ENCODE measurements around the gene CCSAP. TPM values are rescaled to one million over a fixed set of nuclear protein-coding genes. Genes with fewer than 3 reads are reported as not detected.

The CCSAP gene
- total and polyA plus RNA-seq, 2 of the 13 experiments (the other 11 are each of a cell fraction or from before 2014, with no cell fraction given), result 3.7 to 9.0 TPM

GRCh38 chr1:229347528-229347927, 4.7 kb upstream of the CCSAP start (continued):
- TF ChIP-seq STAG1 (CRISPR knock-in tag; IDR thresholded peaks at IDR 0.05) (no peak), FOXM1 (CRISPR knock-in tag; IDR thresholded peaks at IDR 0.05) (no peak), KAT7 (CRISPR knock-in tag; IDR thresholded peaks at IDR 0.05; ENCODE audit: borderline replicate concordance) (no peak), ARNT (IDR thresholded peaks at IDR 0.05) (no peak), THAP11 (CRISPR knock-in tag; IDR thresholded peaks at IDR 0.05) (no peak), ZNF713 (CRISPR knock-in tag; IDR thresholded peaks at IDR 0.05) (no peak), E2F2 (CRISPR knock-in tag; IDR thresholded peaks at IDR 0.05; ENCODE audit: borderline replicate concordance) (no peak)
- TF ChIP-seq, protein P1, sequence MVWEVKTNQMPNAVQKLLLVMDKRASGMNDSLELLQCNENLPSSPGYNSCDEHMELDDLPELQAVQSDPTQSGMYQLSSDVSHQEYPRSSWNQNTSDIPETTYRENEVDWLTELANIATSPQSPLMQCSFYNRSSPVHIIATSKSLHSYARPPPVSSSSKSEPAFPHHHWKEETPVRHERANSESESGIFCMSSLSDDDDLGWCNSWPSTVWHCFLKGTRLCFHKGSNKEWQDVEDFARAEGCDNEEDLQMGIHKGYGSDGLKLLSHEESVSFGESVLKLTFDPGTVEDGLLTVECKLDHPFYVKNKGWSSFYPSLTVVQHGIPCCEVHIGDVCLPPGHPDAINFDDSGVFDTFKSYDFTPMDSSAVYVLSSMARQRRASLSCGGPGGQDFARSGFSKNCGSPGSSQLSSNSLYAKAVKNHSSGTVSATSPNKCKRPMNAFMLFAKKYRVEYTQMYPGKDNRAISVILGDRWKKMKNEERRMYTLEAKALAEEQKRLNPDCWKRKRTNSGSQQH (CRISPR knock-in tag; IDR thresholded peaks at IDR 0.05; ENCODE audit: low read depth), result no peak
- TF ChIP-seq, protein P2, sequence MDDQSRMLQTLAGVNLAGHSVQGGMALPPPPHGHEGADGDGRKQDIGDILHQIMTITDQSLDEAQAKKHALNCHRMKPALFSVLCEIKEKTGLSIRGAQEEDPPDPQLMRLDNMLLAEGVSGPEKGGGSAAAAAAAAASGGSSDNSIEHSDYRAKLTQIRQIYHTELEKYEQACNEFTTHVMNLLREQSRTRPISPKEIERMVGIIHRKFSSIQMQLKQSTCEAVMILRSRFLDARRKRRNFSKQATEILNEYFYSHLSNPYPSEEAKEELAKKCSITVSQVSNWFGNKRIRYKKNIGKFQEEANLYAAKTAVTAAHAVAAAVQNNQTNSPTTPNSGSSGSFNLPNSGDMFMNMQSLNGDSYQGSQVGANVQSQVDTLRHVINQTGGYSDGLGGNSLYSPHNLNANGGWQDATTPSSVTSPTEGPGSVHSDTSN (CRISPR knock-in tag; IDR thresholded peaks at IDR 0.05; ENCODE audit: borderline replicate concordance), result no peak

DNA sequence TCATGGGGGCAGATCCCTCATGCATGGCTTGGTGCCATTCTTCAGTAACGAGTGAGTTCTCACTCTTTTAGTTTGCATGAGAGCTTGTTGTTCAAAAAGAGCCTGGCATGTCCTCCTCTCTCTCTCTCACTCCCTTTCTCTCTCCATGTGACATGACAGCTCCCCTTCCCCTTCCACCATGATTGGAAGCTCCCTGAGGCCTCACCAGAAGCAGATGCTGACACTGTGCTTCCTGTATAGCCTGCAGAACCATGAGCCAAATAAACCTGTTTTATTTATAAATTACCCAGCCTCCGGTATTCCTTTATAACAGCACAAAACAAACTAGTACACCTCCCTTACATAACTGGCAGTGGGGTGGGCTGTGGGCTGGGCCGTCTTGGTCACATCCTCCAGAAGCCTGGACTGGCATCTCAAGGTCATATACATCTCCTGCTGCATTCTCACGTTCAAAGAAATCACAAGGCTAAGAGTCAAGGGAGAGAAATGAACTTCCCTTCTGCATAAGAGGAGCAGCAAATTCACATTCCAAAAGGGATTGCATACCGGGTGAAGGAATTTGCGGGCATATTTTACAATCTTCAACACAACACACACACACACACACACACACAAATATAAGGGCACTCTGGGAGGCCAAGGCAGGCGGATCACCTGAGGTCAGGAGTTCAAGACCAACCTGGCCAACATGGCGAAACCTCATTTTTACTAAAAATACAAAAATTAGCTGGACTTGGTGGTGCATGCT, 2.3 kb upstream of the CCSAP start:
- Histone ChIP-seq H4K20me1 (ENCODE audit: insufficient read depth, low read length) (no peaks in the 10 kb centered on the region), H3K4me2 (ENCODE audit: low read depth, low read length) (no peak overlapping the region), H3K4me3 (replicated peaks in 1 of 3; ENCODE audit: insufficient read depth in 1 of 3, low read depth in 2 of 3, low read length in 3 of 3) (no peak overlapping the region), H2AFZ (ENCODE audit: low read length) (no peak overlapping the region), H3K36me3 (replicated peaks in 1 of 2; ENCODE audit: control insufficient read depth in 1 of 2, insufficient read depth in 2 of 2, low read length in 2 of 2) (no peaks in the 10 kb centered on the region), H3K9ac (ENCODE audit: insufficient read depth, low read depth, low read length) (no peak overlapping the region), H3K79me2 (ENCODE audit: insufficient read depth, low read length) (peaks cover 17% of the 10 kb centered on the region), H3K27ac (ENCODE audit: extremely low read length, insufficient read depth, low read length) (no peak overlapping the region), H3K9me3 (ENCODE audit: low read length) (no peaks in the 10 kb centered on the region), H3K27me3 (ENCODE audit: control insufficient read depth in 1 of 2, insufficient read depth in 2 of 2, low read length in 2 of 2) (peaks cover 0 to 6% of the 10 kb centered on the region in 2 experiments; a peak in 1 of 5 replicates), H3K4me1 (ENCODE audit: insufficient read depth, low read length) (peaks cover 50% of the 10 kb centered on the region)
- BruUV-seq (replicated peaks), result no TSS peak
- ChIA-PET CTCF (ENCODE audit: low intra/inter-chr PET ratio, low total read pairs) (no interaction called here), POLR2A (no interaction called here)
- no peak for ATAC-seq
- intact Hi-C loops (cut with micrococcal nuclease; ENCODE audit: unreplicated experiment) (loop anchor here (5.0 to 10.0 kb wide), 3 partner anchors 62 to 140 kb away; no protein-coding TSS in a partner anchor), in situ Hi-C loops (cut with HindIII; ENCODE audit: extremely low pct_ligation_motif_present, low pct_unique_long_range_greater_than_20kb) (no loop called here)
- 36% methylated on average over 8 of the region's 8 CpGs for WGBS (ENCODE audit: low lambda C conversion rate)
- FAIRE-seq, result no peak
- no peak for DNase-seq (ENCODE audit: low spot score)
- no peak for TF ChIP-seq RBFOX2 (IDR thresholded peaks at IDR 0.05; ENCODE audit: low read depth, low read length)
- no peak for TF ChIP-seq DNMT1 (CRISPR knock-in tag; IDR thresholded peaks at IDR 0.05)
- peak; percentile 18 for TF ChIP-seq TEAD3 (CRISPR knock-in tag; optimal IDR thresholded peaks at IDR 0.05; ENCODE audit: borderline replicate concordance)
- TF ChIP-seq ZNF646 (CRISPR knock-in tag; IDR thresholded peaks at IDR 0.05), result peak; percentile 82
